SH-SY5Y (cell line): ENCODE results near the gene ZC3H18.

Source experiments
- GATA2 ChIP-seq: IDR thresholded peaks from 2 replicates; pipeline ENCODE4 v1.6.1; 2011; ENCODE audit warnings: mild to moderate bottlenecking, low read depth, low read length
- GATA3 ChIP-seq: IDR thresholded peaks from 2 replicates; pipeline ENCODE4 v1.6.1; 2011; ENCODE audit warnings: low read depth, mild to moderate bottlenecking, low read length, moderate library complexity

Gene ZC3H18

GRCh38 chr16:88569985-88570690 lies at the start of gene ZC3H18:
Gene ZC3H18 (plus strand): TSS chr16:88570403. CDS start chr16:88577124, 6,721 bp downstream.
- TF ChIP-seq GATA2 (no peak; the same call in 1 of the 2 replicates), GATA3 (no peak)

- TF ChIP-seq GATA2 (no peak), GATA3 (no peak)
Measured at GRCh38 chr16:88521674-88522073, 48.5 kb upstream of the ZC3H18 start.

DNA sequence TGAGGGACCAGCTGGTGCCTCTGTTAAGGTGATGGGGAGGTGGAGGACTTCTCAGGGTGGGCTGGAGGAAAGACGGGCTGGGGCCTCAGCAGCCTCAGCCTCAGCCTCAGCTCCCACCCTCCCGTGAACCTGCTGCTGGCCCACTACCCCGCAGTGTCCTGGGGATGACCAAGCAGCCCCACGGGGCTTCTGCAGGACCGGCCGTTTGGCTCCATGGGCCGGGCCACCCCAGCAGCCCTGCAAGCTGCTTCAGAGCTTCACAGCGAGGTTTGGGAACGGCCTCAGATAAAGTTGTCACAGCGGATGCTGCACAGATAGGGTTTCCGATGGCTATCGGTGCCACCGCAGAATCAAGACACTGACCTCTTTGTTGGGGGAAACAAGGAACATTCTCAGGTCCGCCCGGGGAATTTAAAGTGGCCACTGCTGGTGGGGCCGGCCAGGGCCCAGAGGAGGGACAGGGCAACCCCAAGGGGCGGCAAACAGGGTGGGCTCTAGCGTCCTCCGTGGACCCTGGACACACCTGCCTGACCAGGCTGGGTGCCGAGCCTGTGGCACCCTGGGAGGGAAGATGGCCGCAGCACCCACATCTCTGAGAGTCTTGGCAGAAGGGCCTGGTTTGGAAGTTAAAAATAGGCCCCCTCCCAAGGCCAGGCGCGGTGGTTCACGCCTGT lies 47.8 kb upstream of the ZC3H18 start:
- no peak for TF ChIP-seq GATA2

GRCh38 chr16:88523309-88524161 lies 46.7 kb upstream of the ZC3H18 start:
- TF ChIP-seq GATA2, result no peak
- TF ChIP-seq GATA3, result no peak

GRCh38 chr16:88524274-88524972 lies 45.8 kb upstream of the ZC3H18 start:
- TF ChIP-seq GATA3, result no peak
- no peak for TF ChIP-seq GATA2

- TF ChIP-seq GATA3 (no peak), GATA2 (no peak)
Measured at GRCh38 chr16:88524973-88525662, 45.1 kb upstream of the ZC3H18 start.

DNA sequence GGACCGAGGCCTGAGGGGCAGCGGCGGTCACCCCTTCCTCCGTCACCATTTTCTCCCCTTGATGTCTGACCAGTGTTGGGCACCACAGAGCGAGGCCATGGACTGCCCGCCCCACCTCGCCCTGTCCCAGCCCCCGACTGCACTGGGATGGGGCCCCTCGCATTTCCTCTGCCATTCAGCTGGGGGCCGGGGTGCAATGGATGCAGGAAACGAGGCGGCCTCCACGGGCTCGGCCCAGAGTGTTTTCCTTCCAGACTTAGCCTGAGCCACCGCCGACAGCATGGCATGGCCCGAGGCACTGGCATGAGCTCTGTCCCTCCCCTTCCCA lies 44.6 kb upstream of the ZC3H18 start:
- TF ChIP-seq GATA2, result no peak
- no peak for TF ChIP-seq GATA3

GRCh38 chr16:88526008-88526905 lies 43.9 kb upstream of the ZC3H18 start:
- no peak for TF ChIP-seq GATA3
- no peak for TF ChIP-seq GATA2

- TF ChIP-seq GATA3 (no peak), GATA2 (no peak)
Measured at GRCh38 chr16:88526906-88527185, 43.4 kb upstream of the ZC3H18 start.

DNA sequence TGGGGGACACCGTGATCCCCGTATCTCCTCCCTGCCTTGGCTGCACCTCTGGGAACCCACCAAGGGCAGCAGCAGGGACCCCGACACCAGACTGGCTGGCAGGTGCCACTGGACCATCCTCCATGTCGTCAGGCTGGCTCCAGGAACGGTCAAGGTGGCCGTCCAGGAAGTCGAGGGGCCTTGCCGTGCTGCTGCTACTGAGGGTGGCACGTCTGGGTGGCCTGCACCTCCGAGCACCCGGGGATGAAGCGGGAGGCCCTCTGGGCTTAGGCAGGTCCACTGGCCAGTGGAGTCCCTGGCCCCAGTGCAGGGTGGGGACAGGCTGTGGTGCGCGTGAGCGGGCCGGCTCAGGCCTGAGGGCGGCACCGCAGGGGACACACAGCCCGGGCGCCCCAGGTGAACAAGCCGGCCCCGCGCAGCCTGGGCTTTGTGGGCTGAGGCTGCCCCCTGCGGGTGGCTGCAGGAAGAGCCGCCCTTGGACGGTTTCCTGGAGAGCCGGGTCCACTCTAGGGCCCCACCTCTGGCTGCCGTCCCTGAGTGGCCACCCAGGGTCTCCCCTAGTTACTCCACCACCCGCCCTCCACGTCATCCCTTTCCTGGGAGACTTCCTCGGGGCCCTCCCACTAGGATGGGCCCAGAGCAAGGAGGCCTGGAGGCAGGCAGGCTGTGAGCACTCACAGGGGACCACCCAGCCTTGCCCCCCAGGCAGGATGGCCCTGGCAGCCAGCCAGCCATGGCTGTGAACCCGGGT lies 42.8 kb upstream of the ZC3H18 start:
- TF ChIP-seq GATA2 (no peak), GATA3 (no peak)

DNA sequence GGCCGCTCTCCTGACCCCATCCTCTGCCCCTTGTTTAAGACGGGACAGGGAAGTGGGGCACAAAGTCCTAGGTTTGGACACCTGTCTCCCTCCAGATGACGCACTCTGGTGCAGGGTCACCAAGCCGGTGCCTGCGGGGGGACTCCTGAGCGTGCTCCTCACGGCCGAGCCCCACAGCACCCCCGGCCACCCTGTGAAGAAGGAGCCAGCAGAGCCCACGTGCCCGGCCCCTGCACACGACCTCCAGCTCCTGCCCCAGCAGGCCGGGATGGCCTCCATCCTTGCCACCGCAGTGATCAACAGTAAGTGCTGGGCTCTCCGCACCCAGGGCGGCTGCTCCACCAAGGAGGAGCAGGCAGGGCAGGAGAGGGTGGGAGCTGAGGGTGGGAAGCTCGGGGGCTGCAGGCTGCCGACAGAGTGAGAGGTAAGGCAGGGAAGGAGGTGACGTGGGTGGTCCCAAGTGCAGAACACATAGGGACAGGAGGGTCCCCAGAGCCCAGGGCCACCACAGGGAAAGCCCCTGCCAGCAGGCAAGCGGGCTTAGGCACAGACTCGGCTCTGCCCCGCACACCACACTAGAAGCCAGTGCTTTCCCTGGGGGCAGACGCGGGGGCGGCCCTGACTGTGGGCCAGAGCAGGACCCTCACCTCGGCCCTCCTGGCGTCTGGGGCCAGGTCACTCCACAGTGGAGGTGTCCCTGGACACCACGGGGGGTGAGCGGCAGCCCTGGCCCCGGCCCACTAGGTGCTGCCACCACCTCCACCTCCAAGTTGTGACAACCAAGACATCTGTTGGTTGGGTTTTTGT lies 42.1 kb upstream of the ZC3H18 start:
- no peak for TF ChIP-seq GATA2
- TF ChIP-seq GATA3, result no peak

DNA sequence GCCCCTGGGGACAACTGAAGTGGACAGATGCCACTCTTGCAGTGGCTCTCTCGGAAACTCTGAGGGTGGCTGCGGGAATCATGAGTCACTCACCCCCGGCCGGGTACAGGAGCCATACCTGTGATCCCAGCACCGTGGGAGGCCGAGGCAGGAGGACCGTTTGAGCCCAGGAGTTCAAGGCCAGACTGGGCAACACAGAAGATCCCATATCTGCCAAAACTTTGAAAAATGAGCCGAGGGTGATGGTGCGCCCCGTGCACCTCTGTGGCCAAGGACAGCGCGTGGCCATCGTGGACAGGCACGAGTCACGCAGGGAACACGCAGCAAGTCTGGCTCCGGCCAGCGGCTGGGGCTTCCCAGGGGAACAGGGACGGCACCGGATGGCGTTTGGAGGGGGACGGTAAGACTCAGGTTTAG lies 41.3 kb upstream of the ZC3H18 start:
- no peak for TF ChIP-seq GATA3
- no peak for TF ChIP-seq GATA2
